CD14-positive monocyte (primary cell): ENCODE results near the gene KCNH5. TPM values are rescaled to one million over a fixed set of nuclear protein-coding genes. Genes with fewer than 3 reads are reported as not detected.

Source experiments
- DNase-seq, 3 donors: peaks; one replicate each; pipeline ENCODE4 v3.0.0-alpha.2; 2011 to 2022
- H2AFZ ChIP-seq: 2 replicates; pipeline ENCODE4 v1.6.0; 2012; ENCODE audit warnings: mild to moderate bottlenecking, low read depth, low read length, inconsistent platforms; ENCODE audit not compliant: insufficient read depth, poor library complexity, severe bottlenecking
- H3K27ac ChIP-seq, 2 donors: 1 replicate in 1 of 2; 2 replicates in 1 of 2; pipeline ENCODE4 v1.5.1; 2012 to 2013; ENCODE audit warnings: low read length in 2 of 2, control low read depth in 1 of 2, inconsistent platforms in 1 of 2, low read depth in 1 of 2, mild to moderate bottlenecking in 1 of 2
- H3K27me3 ChIP-seq, 2 donors: one replicate each; pipeline versions ENCODE4 v1.6.0 to v1.6.1; 2011 to 2013; ENCODE audit warnings: low read length in 2 of 2; ENCODE audit not compliant: control insufficient read depth in 2 of 2, insufficient read depth in 2 of 2
- H3K36me3 ChIP-seq, 2 donors: replicated peaks in 1 of 2; 1 replicate in 1 of 2; 2 replicates in 1 of 2; pipeline versions ENCODE4 v1.5.1 to v1.6.1; 2012 to 2013; ENCODE audit warnings: low read length in 2 of 2, control low read depth in 1 of 2, inconsistent platforms in 1 of 2, mild to moderate bottlenecking in 1 of 2; ENCODE audit not compliant: insufficient read depth in 2 of 2, control insufficient read depth in 1 of 2
- H3K4me1 ChIP-seq, 2 donors: 1 replicate in 1 of 2; 2 replicates in 1 of 2; pipeline versions ENCODE4 v1.5.1 to v1.6.1; 2012 to 2013; ENCODE audit warnings: low read length in 2 of 2, control low read depth in 1 of 2, inconsistent platforms in 1 of 2, mild to moderate bottlenecking in 1 of 2, moderate library complexity in 1 of 2; ENCODE audit not compliant: insufficient read depth in 2 of 2, control insufficient read depth in 1 of 2
- H3K4me2 ChIP-seq: replicated peaks from 2 replicates; pipeline ENCODE3; 2012; ENCODE audit warnings: low read length, moderate library complexity, mild to moderate bottlenecking; ENCODE audit not compliant: poor library complexity, severe bottlenecking; ENCODE audit errors: extremely low read depth
- H3K4me3 ChIP-seq, 3 experiments: fragments of 200-600 bp in 1 of 3; sonication (generic) in 1 of 3; replicated peaks in 1 of 3; 1 replicate in 2 of 3; 2 replicates in 1 of 3; pipeline ENCODE4 v1.5.1; 2011 to 2013; ENCODE audit warnings: low read length in 3 of 3, mild to moderate bottlenecking in 3 of 3, control low read depth in 2 of 3, low read depth in 2 of 3, inconsistent platforms in 1 of 3, moderate library complexity in 1 of 3
- H3K79me2 ChIP-seq: 2 replicates; pipeline ENCODE4 v1.6.0; 2012; ENCODE audit warnings: mild to moderate bottlenecking, control low read depth, inconsistent platforms, low read length, moderate library complexity; ENCODE audit not compliant: insufficient read depth
- H3K9ac ChIP-seq: 2 replicates; pipeline ENCODE4 v1.6.0; 2017; ENCODE audit warnings: low read length, mild to moderate bottlenecking; ENCODE audit not compliant: insufficient read depth, poor library complexity, severe bottlenecking
- H3K9me3 ChIP-seq, 2 donors: replicated peaks in 1 of 2; 1 replicate in 1 of 2; 2 replicates in 1 of 2; pipeline versions ENCODE4 v1.5.1 to v1.6.1; 2012 to 2013; ENCODE audit warnings: low read length in 2 of 2, control low read depth in 1 of 2; ENCODE audit not compliant: control insufficient read depth in 1 of 2, insufficient read depth in 1 of 2
- H4K20me1 ChIP-seq: 2 replicates; pipeline ENCODE4 v1.6.0; 2012; ENCODE audit warnings: mild to moderate bottlenecking, low read length, control low read depth, moderate library complexity; ENCODE audit not compliant: insufficient read depth
- H3K27ac Mint-ChIP-seq, 7 donors: one replicate each; pipeline ENCODE4 v1.8.0; 2020; ENCODE audit warnings: mild to moderate bottlenecking in 7 of 7, mixed read lengths in 7 of 7, moderate library complexity in 6 of 7, inconsistent platforms in 2 of 7
- H3K27me3 Mint-ChIP-seq, 3 donors: one replicate each; pipeline ENCODE4 v1.8.0; 2021 to 2022; ENCODE audit warnings: low read depth in 3 of 3, mild to moderate bottlenecking in 3 of 3, mixed read lengths in 3 of 3, moderate library complexity in 3 of 3, inconsistent platforms in 1 of 3
- H3K36me3 Mint-ChIP-seq, 2 donors: one replicate each; pipeline ENCODE4 v1.8.0; 2020; ENCODE audit warnings: mixed read lengths in 2 of 2, inconsistent platforms in 1 of 2, mild to moderate bottlenecking in 1 of 2
- H3K4me1 Mint-ChIP-seq: one replicate; pipeline ENCODE4 v1.8.0; 2020; ENCODE audit warnings: mild to moderate bottlenecking, mixed read lengths
- H3K4me3 Mint-ChIP-seq, 2 donors: one replicate each; pipeline ENCODE4 v1.8.0; 2020; ENCODE audit warnings: mild to moderate bottlenecking in 2 of 2, mixed read lengths in 2 of 2, moderate library complexity in 1 of 2
- H3K9me3 Mint-ChIP-seq, 7 donors: one replicate each; pipeline ENCODE4 v1.8.0; 2020 to 2022; ENCODE audit warnings: mixed read lengths in 7 of 7, mild to moderate bottlenecking in 6 of 7, moderate library complexity in 6 of 7, inconsistent platforms in 2 of 7
- WGBS: methylation state at CpG from one replicate; pipeline ENCODE4 v1.1.5; 2013; ENCODE audit warnings: missing lambda C conversion rate; ENCODE audit not compliant: insufficient coverage; 5-methylcytosine and 5-hydroxymethylcytosine counted together
- intact Hi-C, 2 donors: fragments of 100-400 bp; cut with micrococcal nuclease; formaldehyde crosslinking; loops; one replicate each; pipeline versions ENCODE4 v1.15.0 to v1.15.1; 2023
- polyA plus RNA-seq, 3 donors: library from polyadenylated mRNA; depleted of rRNA in 1 of 3; unstranded in 2 of 3; stranded (reverse) in 1 of 3; fragments of 300-500 nt in 2 of 3; fragments of >200 nt in 1 of 3; fragmentation: Illumina TruSeq in 2 of 3; gene quantifications; 1 replicate in 2 of 3; 2 replicates in 1 of 3; pipeline ENCODE4 v1.2.3, GENCODE V29; 2012 to 2021
- TF ChIP-seq, protein P1 (sequence below): fragments of 200-600 bp; IDR thresholded peaks from one replicate; pipeline ENCODE4 v1.8.0; 2022; ENCODE audit warnings: antibody characterized with exemption, mild to moderate bottlenecking

KCNH5 gene
- polyA plus RNA-seq, 3 donors: not detected

- H3K36me3 ChIP-seq: no peaks in the 10 kb centered on the region
- WGBS: 52% methylated on average over 3 of the region's 4 CpGs
- H3K4me2 ChIP-seq: no peak overlapping the region
- Mint-ChIP-seq H3K27me3 (peaks cover 9 to 15% (median 13%) of the 10 kb centered on the region in 3 donors), H3K4me3 (no peak overlapping the region), H3K36me3 (no peaks in the 10 kb centered on the region), H3K4me1 (no peaks in the 10 kb centered on the region), H3K9me3 (peaks cover 0 to 5% (median 1%) of the 10 kb centered on the region in 7 donors), H3K27ac (no peak overlapping the region)
- TF ChIP-seq, protein P1, sequence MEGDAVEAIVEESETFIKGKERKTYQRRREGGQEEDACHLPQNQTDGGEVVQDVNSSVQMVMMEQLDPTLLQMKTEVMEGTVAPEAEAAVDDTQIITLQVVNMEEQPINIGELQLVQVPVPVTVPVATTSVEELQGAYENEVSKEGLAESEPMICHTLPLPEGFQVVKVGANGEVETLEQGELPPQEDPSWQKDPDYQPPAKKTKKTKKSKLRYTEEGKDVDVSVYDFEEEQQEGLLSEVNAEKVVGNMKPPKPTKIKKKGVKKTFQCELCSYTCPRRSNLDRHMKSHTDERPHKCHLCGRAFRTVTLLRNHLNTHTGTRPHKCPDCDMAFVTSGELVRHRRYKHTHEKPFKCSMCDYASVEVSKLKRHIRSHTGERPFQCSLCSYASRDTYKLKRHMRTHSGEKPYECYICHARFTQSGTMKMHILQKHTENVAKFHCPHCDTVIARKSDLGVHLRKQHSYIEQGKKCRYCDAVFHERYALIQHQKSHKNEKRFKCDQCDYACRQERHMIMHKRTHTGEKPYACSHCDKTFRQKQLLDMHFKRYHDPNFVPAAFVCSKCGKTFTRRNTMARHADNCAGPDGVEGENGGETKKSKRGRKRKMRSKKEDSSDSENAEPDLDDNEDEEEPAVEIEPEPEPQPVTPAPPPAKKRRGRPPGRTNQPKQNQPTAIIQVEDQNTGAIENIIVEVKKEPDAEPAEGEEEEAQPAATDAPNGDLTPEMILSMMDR: no peak
- H3K4me1 ChIP-seq: no peaks in the 10 kb centered on the region
- DNase-seq: no peak
- H3K9me3 ChIP-seq: no peaks in the 10 kb centered on the region
- no peak overlapping the region for H3K27ac ChIP-seq
- intact Hi-C loops: no loop called here
- H3K27me3 ChIP-seq: peaks cover 0 to 2% of the 10 kb centered on the region in 2 donors
- H3K9ac ChIP-seq: no peak overlapping the region
- no peak overlapping the region for H2AFZ ChIP-seq
- H4K20me1 ChIP-seq: no peaks in the 10 kb centered on the region
- H3K4me3 ChIP-seq: no peak overlapping the region
- H3K79me2 ChIP-seq: no peaks in the 10 kb centered on the region
Measured at GRCh38 chr14:63051992-63052391, 6.7 kb upstream of the KCNH5 start.

DNA sequence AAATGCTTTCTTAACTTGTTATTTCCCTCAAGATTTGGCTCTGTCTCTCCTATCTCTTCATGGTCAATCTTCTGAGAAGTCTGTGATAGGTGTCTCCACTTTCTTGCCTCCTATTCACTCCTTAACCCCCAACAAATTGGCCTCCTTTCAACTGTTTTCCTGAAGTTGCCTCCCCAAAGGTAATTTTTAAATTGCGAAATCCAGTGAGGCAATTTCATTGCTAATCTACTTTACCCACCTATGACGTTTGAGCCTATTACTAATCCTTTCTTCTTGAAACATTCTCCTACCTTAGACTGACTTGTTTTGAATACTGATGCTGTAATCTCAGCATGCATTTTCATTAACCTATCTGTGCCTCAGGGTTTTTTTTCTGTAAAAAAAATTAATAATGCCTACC, 6.0 kb upstream of the KCNH5 start:
- DNase-seq: no peak
- 80% methylated on average over 1 of the region's 2 CpGs for WGBS
- Histone ChIP-seq H2AFZ (no peak overlapping the region), H3K9me3 (peaks cover 0 to 2% of the 10 kb centered on the region in 2 donors), H3K79me2 (no peaks in the 10 kb centered on the region), H3K4me3 (no peak overlapping the region), H4K20me1 (no peaks in the 10 kb centered on the region), H3K4me1 (no peaks in the 10 kb centered on the region), H3K9ac (no peak overlapping the region), H3K4me2 (no peak overlapping the region), H3K36me3 (no peaks in the 10 kb centered on the region), H3K27me3 (peaks cover 5 to 8% of the 10 kb centered on the region in 2 donors), H3K27ac (no peak overlapping the region)
- intact Hi-C loops: no loop called here
- Mint-ChIP-seq H3K4me3 (no peak overlapping the region), H3K27ac (no peak overlapping the region), H3K9me3 (peaks cover 0 to 6% (median 2%) of the 10 kb centered on the region in 7 donors), H3K36me3 (no peaks in the 10 kb centered on the region), H3K27me3 (peaks cover 16 to 22% (median 20%) of the 10 kb centered on the region in 3 donors), H3K4me1 (no peaks in the 10 kb centered on the region)
- TF ChIP-seq, protein P1: no peak
